ENCODE data around the gene IGFBP3.

- TF ChIP-seq, protein P1, sequence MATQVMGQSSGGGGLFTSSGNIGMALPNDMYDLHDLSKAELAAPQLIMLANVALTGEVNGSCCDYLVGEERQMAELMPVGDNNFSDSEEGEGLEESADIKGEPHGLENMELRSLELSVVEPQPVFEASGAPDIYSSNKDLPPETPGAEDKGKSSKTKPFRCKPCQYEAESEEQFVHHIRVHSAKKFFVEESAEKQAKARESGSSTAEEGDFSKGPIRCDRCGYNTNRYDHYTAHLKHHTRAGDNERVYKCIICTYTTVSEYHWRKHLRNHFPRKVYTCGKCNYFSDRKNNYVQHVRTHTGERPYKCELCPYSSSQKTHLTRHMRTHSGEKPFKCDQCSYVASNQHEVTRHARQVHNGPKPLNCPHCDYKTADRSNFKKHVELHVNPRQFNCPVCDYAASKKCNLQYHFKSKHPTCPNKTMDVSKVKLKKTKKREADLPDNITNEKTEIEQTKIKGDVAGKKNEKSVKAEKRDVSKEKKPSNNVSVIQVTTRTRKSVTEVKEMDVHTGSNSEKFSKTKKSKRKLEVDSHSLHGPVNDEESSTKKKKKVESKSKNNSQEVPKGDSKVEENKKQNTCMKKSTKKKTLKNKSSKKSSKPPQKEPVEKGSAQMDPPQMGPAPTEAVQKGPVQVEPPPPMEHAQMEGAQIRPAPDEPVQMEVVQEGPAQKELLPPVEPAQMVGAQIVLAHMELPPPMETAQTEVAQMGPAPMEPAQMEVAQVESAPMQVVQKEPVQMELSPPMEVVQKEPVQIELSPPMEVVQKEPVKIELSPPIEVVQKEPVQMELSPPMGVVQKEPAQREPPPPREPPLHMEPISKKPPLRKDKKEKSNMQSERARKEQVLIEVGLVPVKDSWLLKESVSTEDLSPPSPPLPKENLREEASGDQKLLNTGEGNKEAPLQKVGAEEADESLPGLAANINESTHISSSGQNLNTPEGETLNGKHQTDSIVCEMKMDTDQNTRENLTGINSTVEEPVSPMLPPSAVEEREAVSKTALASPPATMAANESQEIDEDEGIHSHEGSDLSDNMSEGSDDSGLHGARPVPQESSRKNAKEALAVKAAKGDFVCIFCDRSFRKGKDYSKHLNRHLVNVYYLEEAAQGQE (IDR thresholded peaks at IDR 0.05; ENCODE audit: unreplicated experiment): no peak
- TF ChIP-seq EZH2 (IDR thresholded peaks at IDR 0.05; ENCODE audit: low read depth, unreplicated experiment) (no peak), EZH2phosphoT487 (IDR thresholded peaks at IDR 0.05; ENCODE audit: unreplicated experiment) (no peak), POLR2AphosphoS5 (IDR thresholded peaks at IDR 0.05; ENCODE audit: low read depth) (no peak), ZNF114 (CRISPR knock-in tag; IDR thresholded peaks at IDR 0.05) (no peak), NANOG (IDR thresholded peaks at IDR 0.05; ENCODE audit: borderline replicate concordance) (no peak), JUNB (IDR thresholded peaks at IDR 0.05; ENCODE audit: unreplicated experiment) (no peak), STAT1 (IDR thresholded peaks at IDR 0.05; ENCODE audit: unreplicated experiment) (no peak), CREB1 (CRISPR knock-in tag; IDR thresholded peaks at IDR 0.05; ENCODE audit: low read depth) (no peak), ZNF331 (CRISPR knock-in tag; IDR thresholded peaks at IDR 0.05; ENCODE audit: low read depth) (no peak)
- TF ChIP-seq, protein P2, sequence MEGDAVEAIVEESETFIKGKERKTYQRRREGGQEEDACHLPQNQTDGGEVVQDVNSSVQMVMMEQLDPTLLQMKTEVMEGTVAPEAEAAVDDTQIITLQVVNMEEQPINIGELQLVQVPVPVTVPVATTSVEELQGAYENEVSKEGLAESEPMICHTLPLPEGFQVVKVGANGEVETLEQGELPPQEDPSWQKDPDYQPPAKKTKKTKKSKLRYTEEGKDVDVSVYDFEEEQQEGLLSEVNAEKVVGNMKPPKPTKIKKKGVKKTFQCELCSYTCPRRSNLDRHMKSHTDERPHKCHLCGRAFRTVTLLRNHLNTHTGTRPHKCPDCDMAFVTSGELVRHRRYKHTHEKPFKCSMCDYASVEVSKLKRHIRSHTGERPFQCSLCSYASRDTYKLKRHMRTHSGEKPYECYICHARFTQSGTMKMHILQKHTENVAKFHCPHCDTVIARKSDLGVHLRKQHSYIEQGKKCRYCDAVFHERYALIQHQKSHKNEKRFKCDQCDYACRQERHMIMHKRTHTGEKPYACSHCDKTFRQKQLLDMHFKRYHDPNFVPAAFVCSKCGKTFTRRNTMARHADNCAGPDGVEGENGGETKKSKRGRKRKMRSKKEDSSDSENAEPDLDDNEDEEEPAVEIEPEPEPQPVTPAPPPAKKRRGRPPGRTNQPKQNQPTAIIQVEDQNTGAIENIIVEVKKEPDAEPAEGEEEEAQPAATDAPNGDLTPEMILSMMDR (conservative IDR thresholded peaks at IDR 0.05; ENCODE audit: low read depth in 2 of 2): no peak
- TF ChIP-seq, protein P3, sequence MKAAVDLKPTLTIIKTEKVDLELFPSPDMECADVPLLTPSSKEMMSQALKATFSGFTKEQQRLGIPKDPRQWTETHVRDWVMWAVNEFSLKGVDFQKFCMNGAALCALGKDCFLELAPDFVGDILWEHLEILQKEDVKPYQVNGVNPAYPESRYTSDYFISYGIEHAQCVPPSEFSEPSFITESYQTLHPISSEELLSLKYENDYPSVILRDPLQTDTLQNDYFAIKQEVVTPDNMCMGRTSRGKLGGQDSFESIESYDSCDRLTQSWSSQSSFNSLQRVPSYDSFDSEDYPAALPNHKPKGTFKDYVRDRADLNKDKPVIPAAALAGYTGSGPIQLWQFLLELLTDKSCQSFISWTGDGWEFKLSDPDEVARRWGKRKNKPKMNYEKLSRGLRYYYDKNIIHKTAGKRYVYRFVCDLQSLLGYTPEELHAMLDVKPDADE (IDR thresholded peaks at IDR 0.05): no peak
- TF ChIP-seq, protein P4, sequence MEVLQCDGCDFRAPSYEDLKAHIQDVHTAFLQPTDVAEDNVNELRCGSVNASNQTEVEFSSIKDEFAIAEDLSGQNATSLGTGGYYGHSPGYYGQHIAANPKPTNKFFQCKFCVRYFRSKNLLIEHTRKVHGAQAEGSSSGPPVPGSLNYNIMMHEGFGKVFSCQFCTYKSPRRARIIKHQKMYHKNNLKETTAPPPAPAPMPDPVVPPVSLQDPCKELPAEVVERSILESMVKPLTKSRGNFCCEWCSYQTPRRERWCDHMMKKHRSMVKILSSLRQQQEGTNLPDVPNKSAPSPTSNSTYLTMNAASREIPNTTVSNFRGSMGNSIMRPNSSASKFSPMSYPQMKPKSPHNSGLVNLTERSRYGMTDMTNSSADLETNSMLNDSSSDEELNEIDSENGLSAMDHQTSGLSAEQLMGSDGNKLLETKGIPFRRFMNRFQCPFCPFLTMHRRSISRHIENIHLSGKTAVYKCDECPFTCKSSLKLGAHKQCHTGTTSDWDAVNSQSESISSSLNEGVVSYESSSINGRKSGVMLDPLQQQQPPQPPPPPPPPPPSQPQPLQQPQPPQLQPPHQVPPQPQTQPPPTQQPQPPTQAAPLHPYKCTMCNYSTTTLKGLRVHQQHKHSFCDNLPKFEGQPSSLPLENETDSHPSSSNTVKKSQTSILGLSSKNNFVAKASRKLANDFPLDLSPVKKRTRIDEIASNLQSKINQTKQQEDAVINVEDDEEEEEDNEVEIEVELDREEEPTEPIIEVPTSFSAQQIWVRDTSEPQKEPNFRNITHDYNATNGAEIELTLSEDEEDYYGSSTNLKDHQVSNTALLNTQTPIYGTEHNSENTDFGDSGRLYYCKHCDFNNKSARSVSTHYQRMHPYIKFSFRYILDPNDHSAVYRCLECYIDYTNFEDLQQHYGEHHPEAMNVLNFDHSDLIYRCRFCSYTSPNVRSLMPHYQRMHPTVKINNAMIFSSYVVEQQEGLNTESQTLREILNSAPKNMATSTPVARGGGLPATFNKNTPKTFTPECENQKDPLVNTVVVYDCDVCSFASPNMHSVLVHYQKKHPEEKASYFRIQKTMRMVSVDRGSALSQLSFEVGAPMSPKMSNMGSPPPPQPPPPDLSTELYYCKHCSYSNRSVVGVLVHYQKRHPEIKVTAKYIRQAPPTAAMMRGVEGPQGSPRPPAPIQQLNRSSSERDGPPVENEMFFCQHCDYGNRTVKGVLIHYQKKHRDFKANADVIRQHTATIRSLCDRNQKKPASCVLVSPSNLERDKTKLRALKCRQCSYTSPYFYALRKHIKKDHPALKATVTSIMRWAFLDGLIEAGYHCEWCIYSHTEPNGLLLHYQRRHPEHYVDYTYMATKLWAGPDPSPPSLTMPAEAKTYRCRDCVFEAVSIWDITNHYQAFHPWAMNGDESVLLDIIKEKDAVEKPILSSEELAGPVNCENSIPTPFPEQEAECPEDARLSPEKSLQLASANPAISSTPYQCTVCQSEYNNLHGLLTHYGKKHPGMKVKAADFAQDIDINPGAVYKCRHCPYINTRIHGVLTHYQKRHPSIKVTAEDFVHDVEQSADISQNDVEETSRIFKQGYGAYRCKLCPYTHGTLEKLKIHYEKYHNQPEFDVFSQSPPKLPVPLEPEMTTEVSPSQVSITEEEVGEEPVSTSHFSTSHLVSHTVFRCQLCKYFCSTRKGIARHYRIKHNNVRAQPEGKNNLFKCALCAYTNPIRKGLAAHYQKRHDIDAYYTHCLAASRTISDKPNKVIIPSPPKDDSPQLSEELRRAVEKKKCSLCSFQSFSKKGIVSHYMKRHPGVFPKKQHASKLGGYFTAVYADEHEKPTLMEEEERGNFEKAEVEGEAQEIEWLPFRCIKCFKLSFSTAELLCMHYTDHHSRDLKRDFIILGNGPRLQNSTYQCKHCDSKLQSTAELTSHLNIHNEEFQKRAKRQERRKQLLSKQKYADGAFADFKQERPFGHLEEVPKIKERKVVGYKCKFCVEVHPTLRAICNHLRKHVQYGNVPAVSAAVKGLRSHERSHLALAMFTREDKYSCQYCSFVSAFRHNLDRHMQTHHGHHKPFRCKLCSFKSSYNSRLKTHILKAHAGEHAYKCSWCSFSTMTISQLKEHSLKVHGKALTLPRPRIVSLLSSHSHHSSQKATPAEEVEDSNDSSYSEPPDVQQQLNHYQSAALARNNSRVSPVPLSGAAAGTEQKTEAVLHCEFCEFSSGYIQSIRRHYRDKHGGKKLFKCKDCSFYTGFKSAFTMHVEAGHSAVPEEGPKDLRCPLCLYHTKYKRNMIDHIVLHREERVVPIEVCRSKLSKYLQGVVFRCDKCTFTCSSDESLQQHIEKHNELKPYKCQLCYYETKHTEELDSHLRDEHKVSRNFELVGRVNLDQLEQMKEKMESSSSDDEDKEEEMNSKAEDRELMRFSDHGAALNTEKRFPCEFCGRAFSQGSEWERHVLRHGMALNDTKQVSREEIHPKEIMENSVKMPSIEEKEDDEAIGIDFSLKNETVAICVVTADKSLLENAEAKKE (CRISPR knock-in tag; IDR thresholded peaks at IDR 0.05): no peak
Measured at GRCh38 chr7:45898222-45898621, 22.9 kb downstream of the IGFBP3 start.

Measured in GM23338 (cell line).